Measurements from ENCODE around the gene PHTF2.

PHTF2 gene

GRCh38 chr7:77899516-77899915 lies 100.9 kb downstream of the PHTF2 start:
- no peak overlapping the region for H3K27ac ChIP-seq (ENCODE audit: low read length)
- H3K9ac ChIP-seq (ENCODE audit: low read depth, low read length), result no peak overlapping the region
- H3K27me3 ChIP-seq (ENCODE audit: insufficient read depth, low read length, poor library complexity), result no peaks in the 10 kb centered on the region
- H3K9me3 ChIP-seq (ENCODE audit: insufficient read depth, low read length, severe bottlenecking), result no peaks in the 10 kb centered on the region
- peaks cover under 1% of the 10 kb centered on the region; the same call in 1 of the 2 replicates for H4K20me1 ChIP-seq (ENCODE audit: insufficient read depth, low read length)
- no peak for TF ChIP-seq EZH2 (IDR thresholded peaks at IDR 0.05; ENCODE audit: borderline replicate concordance, low read depth, low read length, severe bottlenecking)
- no peak for TF ChIP-seq CTCF (IDR thresholded peaks at IDR 0.05; ENCODE audit: borderline replicate concordance, extremely low read depth, low read length, poor library complexity, severe bottlenecking)
- 0 out of 2 replicates have a peak, but pooled peaks cover 2% of the 10 kb centered on the region for H3K79me2 ChIP-seq (ENCODE audit: insufficient read depth, low read length)
- DNase-seq, result no peak
- H3K4me2 ChIP-seq (ENCODE audit: insufficient read depth, low read length), result no peak overlapping the region
- no peaks in the 10 kb centered on the region for H3K4me1 ChIP-seq (ENCODE audit: insufficient read depth, low read length)
- H3K4me3 ChIP-seq (ENCODE audit: low read depth in 1 of 2, low read length in 2 of 2), result no peak overlapping the region
- no peak overlapping the region for H2AFZ ChIP-seq (ENCODE audit: low read depth, low read length)
- H3K36me3 ChIP-seq (ENCODE audit: insufficient read depth, low read length), result peaks cover 23% of the 10 kb centered on the region
- ATAC-seq (ENCODE audit: insufficient read depth, low read depth), result no peak

GRCh38 chr7:77903597-77903996 lies 105.0 kb downstream of the PHTF2 start:
- Histone ChIP-seq H3K9me3 (ENCODE audit: insufficient read depth, low read length, severe bottlenecking) (no peaks in the 10 kb centered on the region), H3K27ac (ENCODE audit: low read length) (no peak overlapping the region), H3K27me3 (ENCODE audit: insufficient read depth, low read length, poor library complexity) (no peaks in the 10 kb centered on the region), H3K4me3 (ENCODE audit: low read depth in 1 of 2, low read length in 2 of 2) (no peak overlapping the region), H3K4me2 (ENCODE audit: insufficient read depth, low read length) (no peak overlapping the region), H3K9ac (ENCODE audit: low read depth, low read length) (no peak overlapping the region), H4K20me1 (ENCODE audit: insufficient read depth, low read length) (0 out of 2 replicates have a peak, but pooled peaks cover 3% of the 10 kb centered on the region), H2AFZ (ENCODE audit: low read depth, low read length) (no peak overlapping the region), H3K36me3 (ENCODE audit: insufficient read depth, low read length) (peaks cover 28% of the 10 kb centered on the region), H3K79me2 (ENCODE audit: insufficient read depth, low read length) (no peaks in the 10 kb centered on the region), H3K4me1 (ENCODE audit: insufficient read depth, low read length) (no peaks in the 10 kb centered on the region)
- DNase-seq (no peak), ATAC-seq (ENCODE audit: insufficient read depth, low read depth) (no peak)
- TF ChIP-seq CTCF (IDR thresholded peaks at IDR 0.05; ENCODE audit: borderline replicate concordance, extremely low read depth, low read length, poor library complexity, severe bottlenecking), result peak; percentile 19
- no peak for TF ChIP-seq EZH2 (IDR thresholded peaks at IDR 0.05; ENCODE audit: borderline replicate concordance, low read depth, low read length, severe bottlenecking)

GRCh38 chr7:77904252-77904651 lies 105.7 kb downstream of the PHTF2 start:
- DNase-seq (no peak), ATAC-seq (ENCODE audit: insufficient read depth, low read depth) (no peak)
- no peak overlapping the region for H3K4me3 ChIP-seq (ENCODE audit: low read depth in 1 of 2, low read length in 2 of 2)
- H3K27ac ChIP-seq (ENCODE audit: low read length), result no peak overlapping the region
- TF ChIP-seq CTCF (IDR thresholded peaks at IDR 0.05; ENCODE audit: borderline replicate concordance, extremely low read depth, low read length, poor library complexity, severe bottlenecking), result no peak
- H3K27me3 ChIP-seq (ENCODE audit: insufficient read depth, low read length, poor library complexity), result no peaks in the 10 kb centered on the region
- no peak overlapping the region for H3K4me2 ChIP-seq (ENCODE audit: insufficient read depth, low read length)
- H3K9ac ChIP-seq (ENCODE audit: low read depth, low read length), result no peak overlapping the region
- no peaks in the 10 kb centered on the region for H3K9me3 ChIP-seq (ENCODE audit: insufficient read depth, low read length, severe bottlenecking)
- H4K20me1 ChIP-seq (ENCODE audit: insufficient read depth, low read length), result 0 out of 2 replicates have a peak, but pooled peaks cover 3% of the 10 kb centered on the region
- no peak overlapping the region for H2AFZ ChIP-seq (ENCODE audit: low read depth, low read length)
- peaks cover 32% of the 10 kb centered on the region for H3K36me3 ChIP-seq (ENCODE audit: insufficient read depth, low read length)
- H3K79me2 ChIP-seq (ENCODE audit: insufficient read depth, low read length), result no peaks in the 10 kb centered on the region
- H3K4me1 ChIP-seq (ENCODE audit: insufficient read depth, low read length), result no peaks in the 10 kb centered on the region

GRCh38 chr7:77907281-77907680 lies 108.7 kb downstream of the PHTF2 start:
- no peaks in the 10 kb centered on the region for H3K9me3 ChIP-seq (ENCODE audit: insufficient read depth, low read length, severe bottlenecking)
- H3K9ac ChIP-seq (ENCODE audit: low read depth, low read length), result no peak overlapping the region
- no peaks in the 10 kb centered on the region for H3K4me1 ChIP-seq (ENCODE audit: insufficient read depth, low read length)
- 0 out of 2 replicates have a peak, but pooled peaks cover 3% of the 10 kb centered on the region for H4K20me1 ChIP-seq (ENCODE audit: insufficient read depth, low read length)
- H3K36me3 ChIP-seq (ENCODE audit: insufficient read depth, low read length), result peaks cover 33% of the 10 kb centered on the region
- H3K4me2 ChIP-seq (ENCODE audit: insufficient read depth, low read length), result no peak overlapping the region
- H3K27me3 ChIP-seq (ENCODE audit: insufficient read depth, low read length, poor library complexity), result no peaks in the 10 kb centered on the region
- no peak overlapping the region for H3K4me3 ChIP-seq (ENCODE audit: low read depth in 1 of 2, low read length in 2 of 2)
- ATAC-seq (ENCODE audit: insufficient read depth, low read depth) (no peak), DNase-seq (no peak)
- H3K79me2 ChIP-seq (ENCODE audit: insufficient read depth, low read length), result no peaks in the 10 kb centered on the region
- no peak overlapping the region for H3K27ac ChIP-seq (ENCODE audit: low read length)
- H2AFZ ChIP-seq (ENCODE audit: low read depth, low read length), result no peak overlapping the region
- no peak for TF ChIP-seq CTCF (IDR thresholded peaks at IDR 0.05; ENCODE audit: borderline replicate concordance, extremely low read depth, low read length, poor library complexity, severe bottlenecking)
- TF ChIP-seq EZH2 (IDR thresholded peaks at IDR 0.05; ENCODE audit: borderline replicate concordance, low read depth, low read length, severe bottlenecking), result no peak

Measured in DND-41 (cell line).